Rectal smooth muscle tissue (tissue), 1 donor: ENCODE results near the gene RGL3.

Experiments used
- H3K27ac ChIP-seq: one replicate; pipeline ENCODE4 v1.7.0; 2013; ENCODE audit warnings: low read depth, low read length, inconsistent platforms
- H3K27me3 ChIP-seq: one replicate; pipeline ENCODE4 v1.7.0; 2013; ENCODE audit warnings: low read length; ENCODE audit not compliant: control insufficient read depth, insufficient read depth
- H3K36me3 ChIP-seq: one replicate; pipeline ENCODE4 v1.7.0; 2013; ENCODE audit warnings: low read length; ENCODE audit not compliant: control insufficient read depth, insufficient read depth
- H3K4me1 ChIP-seq: one replicate; pipeline ENCODE4 v1.7.0; 2013; ENCODE audit warnings: low read length; ENCODE audit not compliant: control insufficient read depth, insufficient read depth
- H3K4me3 ChIP-seq: one replicate; pipeline ENCODE4 v1.7.0; 2013; ENCODE audit warnings: low read length
- H3K9ac ChIP-seq: one replicate; pipeline ENCODE4 v1.7.0; 2013; ENCODE audit warnings: low read length

Gene RGL3

DNA sequence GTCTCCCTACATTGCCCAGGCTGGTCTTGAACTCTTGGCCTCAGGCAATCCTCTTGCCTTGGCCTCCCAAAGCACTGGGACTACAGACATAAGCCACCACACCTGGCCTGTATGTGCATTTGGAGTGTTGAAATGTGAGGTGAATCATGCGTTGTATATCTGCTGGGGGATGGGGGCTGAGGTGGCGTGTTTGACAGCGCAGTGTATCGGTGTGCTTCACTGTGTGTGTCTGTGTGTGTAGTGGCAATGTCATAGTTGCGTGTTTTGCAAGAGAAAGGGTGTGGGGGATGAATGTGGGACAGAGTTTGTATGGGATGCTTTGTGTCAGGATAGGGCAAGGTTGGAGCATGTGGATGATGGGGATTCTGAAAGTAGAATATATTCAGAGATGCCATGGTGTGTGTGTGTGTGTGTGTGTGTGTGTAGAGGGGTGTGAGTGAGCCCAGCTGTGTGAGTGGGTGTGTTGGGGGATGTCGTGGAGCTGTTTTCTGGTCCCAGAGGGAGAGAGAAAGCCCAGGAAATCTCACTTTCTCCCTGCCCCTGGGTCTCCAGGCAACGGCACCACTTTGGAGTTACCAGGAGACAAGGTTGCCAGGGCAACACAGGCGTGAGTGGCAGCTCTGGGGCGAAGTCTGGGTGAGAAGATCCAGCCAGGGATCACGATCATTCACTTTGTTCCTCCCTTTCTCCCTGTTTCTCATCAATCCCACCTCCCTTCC lies 45.8 kb downstream of the RGL3 start:
- Histone ChIP-seq H3K4me1 (peaks cover 25% of the 10 kb centered on the region), H3K27me3 (no peaks in the 10 kb centered on the region), H3K9ac (no peak overlapping the region), H3K36me3 (no peaks in the 10 kb centered on the region), H3K4me3 (no peak overlapping the region), H3K27ac (no peak overlapping the region)

DNA sequence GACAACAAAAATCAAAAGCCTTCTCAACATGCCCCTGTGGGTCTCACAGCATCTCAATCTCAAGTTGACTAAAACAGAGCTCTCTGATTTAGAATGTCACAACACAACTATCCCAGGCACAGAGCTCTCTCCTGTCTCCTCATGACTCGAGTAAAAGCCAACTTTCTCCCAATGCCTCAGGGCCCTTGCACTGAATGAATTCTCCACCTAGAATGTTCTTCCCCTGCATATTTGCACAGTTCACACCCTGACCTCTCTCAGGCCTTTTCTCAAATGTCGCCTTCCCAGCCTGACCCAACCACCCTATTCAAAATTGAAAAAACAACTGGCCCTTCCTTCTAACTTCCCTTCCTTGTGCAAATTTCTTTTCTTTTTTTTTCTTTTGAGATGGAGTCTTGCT lies 48.4 kb downstream of the RGL3 start:
- H3K27me3 ChIP-seq, result no peaks in the 10 kb centered on the region
- H3K9ac ChIP-seq, result no peak overlapping the region
- H3K4me1 ChIP-seq, result peaks cover 7% of the 10 kb centered on the region
- no peak overlapping the region for H3K4me3 ChIP-seq
- no peak overlapping the region for H3K27ac ChIP-seq
- no peaks in the 10 kb centered on the region for H3K36me3 ChIP-seq

DNA sequence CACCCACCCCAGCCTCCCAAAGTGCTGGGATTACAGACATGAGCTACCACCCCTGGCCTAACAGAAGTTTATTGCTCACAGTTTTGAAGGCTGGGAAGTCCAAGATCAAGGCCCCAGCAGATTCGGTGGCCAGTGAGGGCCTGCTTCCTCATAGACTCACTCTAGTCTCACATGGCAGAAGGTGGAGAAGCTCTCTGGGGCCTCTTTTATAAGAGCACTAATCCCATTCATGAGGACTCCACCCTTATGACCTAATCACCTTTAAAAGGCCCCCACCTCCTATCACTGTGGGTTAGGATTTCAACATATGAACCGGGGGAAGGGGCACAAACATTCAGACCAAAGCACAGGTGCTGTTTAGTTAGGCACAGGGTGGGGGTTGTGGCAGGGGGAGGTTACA lies 51.6 kb downstream of the RGL3 start:
- Histone ChIP-seq H3K9ac (no peak overlapping the region), H3K4me1 (no peaks in the 10 kb centered on the region), H3K27ac (no peak overlapping the region), H3K36me3 (no peaks in the 10 kb centered on the region), H3K4me3 (no peak overlapping the region), H3K27me3 (no peaks in the 10 kb centered on the region)

DNA sequence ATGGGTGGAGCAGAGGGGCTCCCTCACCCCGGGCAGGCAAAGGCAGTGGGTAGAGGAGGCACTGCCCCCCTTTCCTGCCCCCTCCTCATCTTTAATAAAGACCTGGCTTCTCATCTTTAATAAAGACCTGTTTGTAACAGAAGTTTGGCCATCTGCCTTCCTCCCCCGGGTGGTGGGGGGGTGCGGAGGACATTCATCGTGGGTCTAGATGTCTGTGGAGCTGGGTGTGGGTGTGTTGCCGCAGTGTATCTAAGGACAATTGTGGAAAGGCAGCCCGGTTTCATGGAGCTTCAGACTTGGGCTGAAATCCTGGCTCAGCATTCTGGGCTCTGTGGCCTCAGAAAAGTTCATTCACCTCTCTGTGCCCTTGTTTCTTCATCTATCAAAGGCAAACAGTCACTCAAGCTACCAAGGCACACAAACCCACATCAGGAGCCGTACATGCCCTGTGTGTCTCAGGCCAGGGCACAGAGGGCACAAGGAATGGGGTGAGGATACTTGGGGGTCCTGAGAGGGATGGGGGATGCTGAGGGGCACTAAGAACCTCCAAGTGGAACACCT lies 53.5 kb downstream of the RGL3 start:
- H3K4me3 ChIP-seq, result no peak overlapping the region
- H3K27ac ChIP-seq, result no peak overlapping the region
- H3K9ac ChIP-seq, result no peak overlapping the region
- H3K4me1 ChIP-seq, result no peaks in the 10 kb centered on the region
- no peaks in the 10 kb centered on the region for H3K36me3 ChIP-seq
- no peaks in the 10 kb centered on the region for H3K27me3 ChIP-seq

DNA sequence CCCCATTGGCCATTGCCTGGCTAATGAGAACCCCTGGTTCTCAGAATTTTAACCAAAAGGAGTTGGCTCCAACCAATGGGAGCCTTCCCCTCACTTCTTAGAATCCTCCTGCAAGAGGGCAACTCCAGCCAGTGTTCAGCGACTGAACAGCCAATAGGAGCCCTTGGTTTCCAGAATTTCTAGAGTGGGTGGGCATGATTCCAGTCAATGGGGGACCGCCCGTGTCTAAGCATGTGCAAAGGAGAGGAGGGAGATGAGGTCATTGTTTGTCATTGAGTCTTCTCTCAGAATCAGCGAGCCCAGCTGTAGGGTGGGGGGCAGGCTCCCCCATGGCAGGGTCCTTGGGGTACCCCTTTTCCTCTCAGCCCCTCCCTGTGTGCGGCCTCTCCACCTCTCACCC lies 54.2 kb downstream of the RGL3 start:
- Histone ChIP-seq H3K4me1 (no peaks in the 10 kb centered on the region), H3K4me3 (no peak overlapping the region), H3K9ac (no peak overlapping the region), H3K27ac (no peak overlapping the region), H3K36me3 (no peaks in the 10 kb centered on the region), H3K27me3 (no peaks in the 10 kb centered on the region)

DNA sequence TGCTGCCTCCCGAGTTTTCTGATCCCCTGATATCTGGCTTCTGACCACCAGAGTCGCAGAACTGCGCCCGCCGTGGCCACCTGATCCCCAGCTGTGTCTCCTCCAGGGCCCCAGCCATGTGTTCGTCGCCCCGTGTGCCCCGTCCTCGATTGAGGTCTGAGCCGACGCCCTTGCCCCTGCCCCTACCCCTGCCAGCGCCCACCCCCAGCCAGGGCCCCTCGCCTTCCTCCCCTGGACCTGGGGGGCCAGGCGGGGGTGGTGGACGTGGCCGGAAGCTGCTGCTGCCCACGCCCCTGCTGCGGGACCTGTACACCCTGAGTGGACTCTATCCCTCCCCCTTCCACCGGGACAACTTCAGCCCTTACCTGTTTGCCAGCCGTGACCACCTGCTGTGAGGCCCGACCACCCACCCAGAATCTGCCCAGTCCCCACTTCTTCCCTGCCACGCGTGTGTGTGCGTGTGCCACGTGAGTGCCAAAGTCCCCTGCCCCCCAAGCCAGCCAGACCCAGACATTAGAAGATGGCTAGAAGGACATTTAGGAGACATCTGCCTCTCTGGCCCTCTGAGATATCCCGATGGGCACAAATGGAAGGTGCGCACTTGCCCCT lies 54.7 kb downstream of the RGL3 start:
- no peaks in the 10 kb centered on the region for H3K4me1 ChIP-seq
- H3K36me3 ChIP-seq, result peaks cover 3% of the 10 kb centered on the region

DNA sequence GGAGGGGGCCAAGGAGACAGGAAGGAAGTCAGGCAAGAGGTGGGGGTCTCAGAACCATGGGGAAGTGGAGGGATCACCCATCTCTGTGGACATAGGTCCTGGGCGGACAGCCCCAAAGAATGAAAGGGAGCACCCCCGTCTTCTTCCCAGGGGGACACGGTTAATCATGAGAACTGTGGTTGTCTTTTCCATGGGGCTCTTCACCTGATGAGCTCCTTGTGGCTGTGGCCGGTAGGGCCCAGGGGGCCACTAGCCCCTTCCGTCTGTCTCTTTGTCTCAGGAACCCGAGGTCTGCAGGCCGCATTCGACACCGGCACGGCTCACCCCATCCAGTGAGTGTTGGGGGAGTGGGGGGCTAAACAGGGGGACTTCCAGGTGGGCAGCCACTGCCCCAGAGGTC lies 55.2 kb downstream of the RGL3 start:
- Histone ChIP-seq H3K4me1 (no peaks in the 10 kb centered on the region), H3K36me3 (peaks cover 6% of the 10 kb centered on the region), H3K9ac (no peak overlapping the region), H3K4me3 (no peak overlapping the region), H3K27me3 (no peaks in the 10 kb centered on the region), H3K27ac (no peak overlapping the region)

More for the DNA sequence above, 54.7 kb downstream of the RGL3 start:
- H3K9ac ChIP-seq, result no peak overlapping the region
- H3K4me3 ChIP-seq, result no peak overlapping the region
- no peaks in the 10 kb centered on the region for H3K27me3 ChIP-seq
- no peak overlapping the region for H3K27ac ChIP-seq

DNA sequence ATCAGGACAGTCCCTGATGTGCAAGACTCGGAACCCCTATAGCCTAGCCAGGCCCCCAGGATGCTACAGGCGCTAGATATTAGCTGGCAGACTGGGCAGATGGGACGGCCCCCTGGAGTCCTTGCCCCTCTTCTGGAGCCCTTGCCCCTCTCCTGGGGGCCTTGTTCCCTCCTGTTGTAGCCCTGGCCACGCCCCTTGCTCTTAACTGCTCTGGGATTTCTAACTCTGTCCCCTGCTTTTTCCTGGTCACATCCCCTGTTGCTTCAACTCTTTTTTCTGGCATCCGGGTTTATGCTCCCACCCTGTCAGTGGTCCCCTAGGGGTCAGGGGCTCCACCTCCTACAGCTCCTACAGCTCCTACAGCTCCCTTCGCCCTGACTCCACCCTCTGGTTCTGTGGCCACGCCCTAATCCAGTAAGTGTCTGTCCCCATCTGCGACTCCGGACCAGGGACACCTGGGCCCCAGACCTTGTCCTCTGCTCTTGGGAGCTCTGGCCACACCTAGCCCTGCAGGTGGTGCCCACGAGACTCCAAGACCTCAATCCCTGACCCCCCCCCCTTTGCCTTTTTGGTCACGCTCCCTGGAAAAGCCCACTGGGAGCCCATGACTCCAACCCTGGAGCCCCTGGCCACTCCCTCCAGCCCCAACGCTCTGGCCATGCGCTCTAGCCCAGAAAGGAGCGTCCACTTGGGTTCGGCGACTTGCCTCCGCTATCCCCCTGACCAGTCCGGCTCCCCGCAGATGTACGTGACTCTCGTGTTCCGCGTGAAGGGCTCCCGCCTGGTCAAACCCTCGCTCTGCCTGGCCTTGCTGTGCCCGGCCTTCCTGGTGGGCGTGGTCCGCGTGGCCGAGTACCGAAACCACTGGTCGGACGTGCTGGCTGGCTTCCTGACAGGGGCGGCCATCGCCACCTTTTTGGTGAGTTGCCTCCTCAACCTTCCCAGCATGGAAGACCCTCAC lies 57.1 kb downstream of the RGL3 start:
- Histone ChIP-seq H3K9ac (no peak overlapping the region), H3K27ac (no peak overlapping the region), H3K4me1 (no peaks in the 10 kb centered on the region), H3K27me3 (no peaks in the 10 kb centered on the region), H3K4me3 (no peak overlapping the region), H3K36me3 (peaks cover 6% of the 10 kb centered on the region)

DNA sequence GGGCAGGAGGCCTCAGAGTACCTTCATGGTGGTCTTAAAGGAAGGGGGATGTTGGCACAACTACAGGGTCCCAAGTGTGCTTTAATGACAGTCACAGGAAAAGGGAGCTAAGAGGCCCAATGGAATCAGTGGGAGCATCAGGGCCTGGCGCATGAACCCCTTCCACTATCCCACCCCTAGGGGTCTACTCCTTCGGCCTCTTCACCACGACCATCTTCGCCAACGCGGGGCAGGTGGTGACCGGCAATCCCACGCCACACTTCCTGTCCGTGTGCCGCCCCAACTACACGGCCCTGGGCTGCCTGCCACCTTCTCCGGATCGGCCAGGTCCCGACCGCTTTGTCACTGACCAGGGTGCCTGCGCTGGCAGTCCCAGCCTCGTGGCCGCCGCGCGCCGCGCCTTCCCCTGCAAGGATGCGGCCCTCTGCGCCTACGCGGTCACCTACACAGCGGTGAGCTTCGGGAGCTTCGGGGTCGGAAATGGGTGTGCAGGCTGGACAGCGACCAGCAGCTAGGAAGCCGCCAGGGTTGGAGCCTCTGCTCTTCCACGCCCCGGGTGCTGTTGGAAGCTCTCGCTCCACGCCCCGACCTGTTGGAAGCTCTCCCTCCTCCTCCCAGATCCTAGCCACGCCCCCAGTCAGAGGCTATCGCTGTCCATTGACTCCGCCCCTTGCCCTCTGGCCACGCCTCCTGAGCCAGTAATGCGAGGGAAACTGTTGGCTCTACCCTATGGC lies 57.9 kb downstream of the RGL3 start:
- H3K36me3 ChIP-seq, result peaks cover 6% of the 10 kb centered on the region
- H3K4me1 ChIP-seq, result peaks cover under 1% of the 10 kb centered on the region
- no peaks in the 10 kb centered on the region for H3K27me3 ChIP-seq
- no peak overlapping the region for H3K27ac ChIP-seq
- no peak overlapping the region for H3K9ac ChIP-seq
- no peak overlapping the region for H3K4me3 ChIP-seq

DNA sequence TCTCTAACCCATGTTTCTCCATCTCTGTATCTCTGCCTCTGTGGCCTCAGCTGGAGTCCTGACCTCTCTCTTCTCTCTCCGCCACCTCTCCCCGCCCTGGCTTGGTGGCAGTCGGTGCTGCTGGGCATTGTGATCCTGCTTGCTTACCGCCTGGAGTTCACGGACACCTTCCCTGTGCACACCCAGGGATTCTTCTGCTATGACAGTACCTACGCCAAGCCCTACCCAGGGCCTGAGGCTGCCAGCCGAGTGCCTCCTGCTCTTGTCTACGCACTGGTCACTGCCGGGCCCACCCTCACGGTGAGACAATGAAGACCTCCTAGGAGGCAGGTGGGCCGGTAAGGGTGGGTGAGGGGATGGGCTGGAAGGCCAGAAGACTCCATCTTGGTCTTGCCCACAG lies 59.7 kb downstream of the RGL3 start:
- no peak overlapping the region for H3K4me3 ChIP-seq
- H3K27ac ChIP-seq, result no peak overlapping the region
- peaks cover 4% of the 10 kb centered on the region for H3K4me1 ChIP-seq
- no peak overlapping the region for H3K9ac ChIP-seq
- H3K36me3 ChIP-seq, result peaks cover 6% of the 10 kb centered on the region
- H3K27me3 ChIP-seq, result no peaks in the 10 kb centered on the region

DNA sequence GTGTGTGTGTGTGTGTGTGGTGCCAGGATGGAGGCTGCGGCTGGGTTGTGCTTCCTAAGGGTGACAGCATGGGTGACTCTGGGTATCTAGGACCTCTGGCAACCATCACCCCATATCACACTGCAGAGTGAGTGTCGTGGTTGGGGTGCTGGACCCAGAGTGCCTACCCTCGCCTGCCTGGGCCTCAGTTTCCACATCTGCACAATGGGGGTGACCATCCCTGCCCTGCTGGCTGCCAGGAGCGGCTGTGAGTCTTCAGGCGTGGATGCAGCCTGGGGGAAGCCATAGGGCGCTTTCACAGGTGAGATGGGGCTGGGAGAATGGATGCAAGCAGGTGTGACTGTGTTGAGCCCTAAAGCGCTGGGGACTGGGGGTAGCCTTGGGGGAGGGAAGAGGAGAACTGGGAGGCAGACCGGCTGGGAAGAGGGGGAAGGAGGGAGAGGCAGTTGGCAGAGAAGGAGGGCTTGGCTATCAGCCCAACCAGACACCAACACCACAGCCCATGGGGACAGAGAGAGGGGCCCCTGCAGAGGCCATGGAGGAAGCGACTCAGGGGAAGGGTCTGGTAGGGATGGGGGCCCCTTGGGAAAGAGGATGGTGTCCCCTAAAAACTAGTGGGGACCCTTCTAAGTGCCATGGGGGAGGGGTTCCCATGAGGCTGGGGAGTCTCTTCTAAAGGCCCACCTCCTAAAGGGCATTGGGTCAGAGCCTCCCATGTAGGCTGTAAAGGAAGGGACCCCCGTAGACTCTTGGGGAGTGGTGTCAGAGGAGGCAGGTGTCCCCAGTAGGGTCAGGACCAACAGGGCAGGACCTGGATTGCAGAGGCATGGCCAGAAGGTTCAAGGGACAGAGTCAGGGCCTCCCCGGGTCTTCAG lies 62.2 kb downstream of the RGL3 start:
- no peaks in the 10 kb centered on the region for H3K27me3 ChIP-seq
- peaks cover 4% of the 10 kb centered on the region for H3K4me1 ChIP-seq
- H3K36me3 ChIP-seq, result peaks cover 6% of the 10 kb centered on the region
- no peak overlapping the region for H3K27ac ChIP-seq
- H3K9ac ChIP-seq, result no peak overlapping the region
- H3K4me3 ChIP-seq, result peak overlapping the region; percentile 71
